C4-2B (cell line): ENCODE data around the gene RFTN1.

ENCODE experiments used
- CTCF ChIP-seq: fragments of 450-650 bp; conservative IDR thresholded peaks from 2 replicates; pipeline ENCODE4 v1.5.1; 2017; ENCODE audit warnings: mild to moderate bottlenecking
- ZFX ChIP-seq: fragments of 450-650 bp; IDR thresholded peaks from 2 replicates; pipeline ENCODE4 v1.6.1; 2017

DNA sequence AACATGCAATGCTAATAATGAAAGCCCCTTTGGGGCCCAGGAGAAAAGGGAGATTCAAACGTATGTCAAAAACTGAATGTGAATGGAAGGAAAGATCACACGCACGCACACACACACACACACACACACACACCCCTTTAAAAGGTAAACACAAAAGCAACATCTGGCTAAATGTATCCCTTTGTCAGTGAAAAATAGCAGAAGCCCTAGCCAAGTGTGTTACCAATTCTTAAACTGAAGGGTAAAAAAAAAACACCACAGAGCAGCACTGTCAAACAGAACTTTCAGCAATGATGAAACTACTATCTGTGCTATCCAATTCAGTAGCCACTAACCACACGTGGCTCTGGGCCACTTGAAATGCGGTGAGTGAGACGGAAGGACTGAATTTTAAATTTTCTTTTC, 4.9 kb downstream of the RFTN1 start:
- TF ChIP-seq ZFX (no peak), CTCF (no peak)
